Hematopoietic multipotent progenitor cell treated with erythropoietin and hydrocortisone succinate and interleukin-3 and kit ligand, for 6 days (in vitro differentiated cells): ENCODE data around the gene SERPINA1.
"Not testable (repeated sequence)": the region's sequence is repeated elsewhere in the genome, so short reads cannot be mapped to it uniquely, and the experiment has no call there.

ENCODE experiments used
- DNase-seq: peaks from one replicate; pipeline ENCODE4 v3.0.0-alpha.2; 2015

Gene SERPINA1

DNA sequence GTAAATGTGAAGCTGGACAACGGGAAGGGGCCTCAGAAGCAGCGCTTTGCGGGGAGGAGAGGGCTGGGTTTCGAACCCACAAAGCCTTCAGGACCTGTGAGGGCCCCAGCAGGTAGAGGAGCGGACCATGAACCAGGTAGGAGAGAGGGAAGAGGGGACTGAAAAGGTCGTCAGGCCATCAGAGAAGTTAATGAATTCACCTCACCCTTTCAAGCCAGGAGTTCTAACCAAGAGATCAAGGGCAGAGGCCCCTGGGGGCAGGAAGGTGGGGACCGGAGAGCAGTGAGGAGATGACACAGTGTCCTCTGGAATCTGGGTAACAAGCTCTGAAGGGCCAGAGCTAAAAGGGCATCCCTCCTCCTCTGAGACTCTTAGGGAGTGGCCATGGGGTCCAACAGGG lies 19.4 kb downstream of the SERPINA1 start:
- DNase-seq = no peak

GRCh38 chr14:94368243-94368590 lies 20.2 kb downstream of the SERPINA1 start:
- DNase-seq = no peak

DNA sequence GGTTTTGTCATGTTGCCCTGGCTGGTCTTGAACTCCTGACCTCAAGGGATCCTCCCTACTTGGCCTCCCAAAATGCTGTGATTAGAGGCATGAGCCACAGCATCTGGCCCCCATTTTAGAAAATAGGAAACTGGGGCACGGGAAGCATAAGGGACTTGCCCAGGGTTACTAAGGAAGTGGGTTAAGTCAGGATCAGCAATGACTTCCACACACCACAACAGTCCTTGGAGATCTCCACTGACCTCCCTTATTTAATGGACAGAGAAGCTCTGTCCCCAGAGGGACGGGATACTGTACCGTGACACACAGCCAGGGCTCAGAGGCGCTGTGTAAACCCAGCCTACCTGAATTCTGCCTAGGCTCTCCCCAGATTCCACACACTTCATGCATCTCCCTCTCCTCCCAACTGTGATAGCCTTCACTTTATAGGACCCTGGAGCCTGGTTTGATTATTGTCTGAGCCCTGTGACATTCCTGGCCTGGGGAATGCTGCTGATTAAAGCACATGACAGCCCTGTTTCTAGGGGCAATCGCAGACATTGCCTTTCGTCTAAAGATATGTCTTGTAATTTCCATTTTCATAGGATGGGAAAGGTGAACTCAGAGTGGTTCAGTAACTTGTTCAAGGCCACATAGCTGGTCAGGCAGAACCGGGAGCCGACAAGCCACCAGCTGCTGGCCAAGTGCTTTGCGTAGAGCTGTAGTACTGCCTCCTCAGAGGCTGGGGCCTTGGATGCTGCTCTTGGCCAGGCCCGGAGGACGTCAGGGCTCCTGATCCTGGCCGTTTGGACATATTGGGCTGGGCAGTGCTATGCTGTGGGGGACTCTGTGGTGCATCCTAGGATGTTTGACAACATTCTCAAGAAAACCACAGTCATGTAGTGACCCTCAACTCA lies 20.8 kb downstream of the SERPINA1 start:
- DNase-seq = no peak

DNA sequence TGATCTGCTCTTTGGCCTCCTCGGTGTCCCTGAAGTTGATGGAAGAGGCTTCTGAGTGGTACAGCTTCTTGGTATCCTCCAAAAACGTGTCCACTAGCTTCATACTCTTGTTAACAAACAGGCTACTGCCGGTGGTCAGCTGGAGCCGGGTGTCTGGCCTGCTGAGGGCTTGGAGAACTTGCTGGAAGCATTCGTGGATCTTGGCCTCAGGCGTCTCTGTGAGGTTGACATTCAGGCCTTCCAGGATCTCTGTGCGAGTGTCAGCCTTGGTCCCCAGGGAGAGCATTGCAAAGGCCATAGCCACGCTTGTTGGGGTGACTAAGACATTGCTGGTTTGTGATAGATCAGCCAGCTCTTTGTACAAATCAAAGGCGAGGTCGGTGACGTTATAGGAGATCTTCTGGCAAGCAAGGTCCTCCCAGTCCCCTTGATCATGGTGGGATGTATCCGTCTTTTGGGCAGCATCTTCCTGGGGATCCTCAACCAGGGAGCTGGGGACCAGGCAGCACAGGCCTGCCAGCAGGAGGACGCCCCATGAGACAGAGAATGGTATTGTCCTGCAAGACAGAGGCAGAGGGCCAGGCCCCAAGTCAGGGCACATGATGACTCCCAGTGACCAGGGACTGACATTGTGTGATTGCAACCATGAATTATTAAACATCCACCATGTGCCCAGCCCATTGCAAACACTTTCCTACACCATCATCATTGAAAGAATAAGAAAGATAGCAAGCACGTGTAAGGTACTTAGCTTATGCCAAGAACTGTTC lies 22.1 kb downstream of the SERPINA1 start, which contains the start of gene SERPINA2:
SERPINA2 (minus strand) TSS at position 553 of the 770 bp plus-strand sequence.
- DNase-seq = no peak

DNA sequence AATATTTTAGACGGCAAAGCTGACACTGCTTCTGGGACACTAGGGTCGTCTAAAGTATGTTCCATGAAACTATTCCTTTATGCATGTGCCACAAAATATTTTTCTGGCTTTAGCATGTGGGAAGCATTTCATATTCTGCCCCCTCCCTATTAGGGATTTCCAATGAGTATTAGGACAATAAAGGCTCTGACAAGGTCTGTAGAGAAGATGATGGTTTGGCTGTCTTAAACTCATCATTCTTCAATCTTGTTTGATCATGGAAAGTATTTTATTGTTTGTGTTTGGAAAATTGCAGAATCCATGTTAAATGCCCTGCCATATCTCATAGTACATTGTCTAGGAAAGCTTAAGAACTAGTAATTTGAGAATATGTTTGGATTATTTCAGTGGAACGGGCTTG lies 22.8 kb downstream of the SERPINA1 start:
- DNase-seq = no peak

GRCh38 chr14:94364964-94365363 lies 23.4 kb downstream of the SERPINA1 start:
- no peak for DNase-seq

GRCh38 chr14:94364037-94364436 lies 24.4 kb downstream of the SERPINA1 start:
- no peak for DNase-seq

DNA sequence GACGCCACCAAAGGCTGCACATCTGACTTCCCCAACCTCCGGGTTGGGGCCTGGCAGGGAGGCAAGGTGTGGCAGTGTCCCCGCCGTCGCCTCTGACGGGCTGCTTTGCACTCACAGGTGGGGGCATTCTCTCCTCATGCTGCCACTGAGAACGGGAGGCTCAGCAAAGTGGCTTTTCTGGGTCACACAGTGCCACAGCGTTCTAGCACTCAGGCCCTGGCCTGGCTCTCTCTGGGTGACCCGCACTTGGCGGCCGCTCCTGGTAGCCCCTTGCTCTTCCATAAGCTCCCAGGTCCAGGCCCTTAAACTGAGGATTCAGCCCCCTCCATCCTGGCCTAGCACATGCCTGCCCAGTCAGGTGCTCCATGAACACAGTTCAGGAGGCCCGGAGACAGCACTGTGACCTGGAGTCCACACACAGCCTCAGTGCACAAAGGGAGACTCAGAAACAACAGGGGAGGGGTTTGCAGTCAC lies 25.2 kb downstream of the SERPINA1 start:
- DNase-seq = no peak

- DNase-seq = no peak
These were observed 25.7 kb downstream of the SERPINA1 start for GRCh38 chr14:94362614-94363133.

- no peak for DNase-seq
These were observed 26.7 kb downstream of the SERPINA1 start for GRCh38 chr14:94361682-94362081.

DNA sequence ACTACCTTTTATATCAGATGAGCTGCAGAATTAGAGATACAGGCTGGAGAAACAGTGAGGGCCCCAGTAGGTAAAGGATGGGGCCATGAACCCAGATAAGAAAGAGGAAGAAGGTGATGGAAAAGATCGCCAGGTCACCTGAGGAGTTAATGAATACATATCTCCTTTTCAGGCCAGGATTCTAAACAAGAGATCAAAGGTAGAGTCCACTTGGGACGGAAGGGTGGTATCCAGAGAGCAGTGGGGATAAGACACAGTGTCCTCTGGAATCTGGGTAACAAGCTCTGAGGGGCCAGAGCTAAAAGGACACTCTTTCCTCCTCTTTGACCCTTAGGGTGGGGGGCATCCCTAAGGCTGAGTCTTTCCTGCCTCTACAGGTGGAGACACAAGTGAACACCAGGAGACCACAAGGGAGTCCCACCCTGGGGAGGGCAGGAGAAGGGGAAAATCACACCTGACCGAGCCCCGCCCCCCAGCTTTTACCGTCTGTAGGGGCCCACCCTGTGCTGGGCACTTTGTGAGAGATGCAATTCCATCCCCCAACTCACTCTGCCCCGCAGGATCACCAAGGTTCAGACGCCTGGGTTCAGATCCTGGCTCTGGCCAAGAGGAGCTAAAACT lies 27.3 kb downstream of the SERPINA1 start:
- no peak for DNase-seq

DNA sequence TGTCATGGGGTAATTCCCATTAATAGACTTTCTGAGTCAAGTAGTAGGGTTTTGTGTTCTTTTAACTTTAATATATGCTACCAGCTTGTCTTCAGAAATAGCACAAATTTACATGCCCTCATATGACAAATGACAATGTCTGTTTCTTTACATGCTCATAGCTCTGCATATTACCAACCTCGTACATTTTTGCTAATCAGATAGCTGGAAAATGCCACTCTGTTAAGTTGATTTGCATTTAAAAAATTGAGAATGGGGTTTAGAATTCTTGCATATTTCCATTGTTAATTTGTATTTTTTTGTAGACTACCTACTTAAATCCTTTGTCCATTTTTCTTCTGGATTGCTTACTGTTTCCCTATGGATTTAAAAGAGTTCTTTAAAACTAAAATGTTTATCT lies 31.2 kb downstream of the SERPINA1 start:
- no peak for DNase-seq

- no peak for DNase-seq
These were observed 31.9 kb downstream of the SERPINA1 start for GRCh38 chr14:94356379-94357056.

DNA sequence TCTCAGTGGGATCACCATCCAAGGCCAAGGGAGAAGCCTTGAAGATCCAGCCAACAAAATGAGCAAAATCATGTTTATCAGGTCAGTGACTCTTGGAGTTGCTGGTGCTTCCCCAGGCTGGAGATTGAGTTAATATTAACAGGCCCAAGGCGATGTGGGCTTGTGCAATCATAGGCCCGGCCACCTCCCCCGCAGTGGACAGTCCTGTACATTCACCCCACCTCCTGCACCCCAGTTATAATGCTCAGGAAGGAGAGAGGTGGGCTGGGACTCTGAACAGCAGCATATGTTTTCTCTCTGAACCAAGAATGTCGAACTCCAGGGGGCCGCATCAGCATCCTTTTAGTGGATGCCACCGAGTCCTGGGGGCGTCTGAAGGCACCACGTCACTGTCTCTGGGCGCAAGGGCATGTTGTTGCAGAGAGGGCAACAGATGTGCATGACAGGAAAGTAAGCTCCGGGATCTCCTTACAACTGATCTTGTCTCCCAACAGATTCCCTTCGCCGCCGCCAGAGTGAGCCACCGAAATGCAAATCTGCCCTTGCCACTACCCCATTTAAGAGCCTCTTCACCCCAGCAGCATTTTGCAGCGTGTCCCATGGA lies 33.1 kb downstream of the SERPINA1 start:
- peak; percentile 15 for DNase-seq

DNA sequence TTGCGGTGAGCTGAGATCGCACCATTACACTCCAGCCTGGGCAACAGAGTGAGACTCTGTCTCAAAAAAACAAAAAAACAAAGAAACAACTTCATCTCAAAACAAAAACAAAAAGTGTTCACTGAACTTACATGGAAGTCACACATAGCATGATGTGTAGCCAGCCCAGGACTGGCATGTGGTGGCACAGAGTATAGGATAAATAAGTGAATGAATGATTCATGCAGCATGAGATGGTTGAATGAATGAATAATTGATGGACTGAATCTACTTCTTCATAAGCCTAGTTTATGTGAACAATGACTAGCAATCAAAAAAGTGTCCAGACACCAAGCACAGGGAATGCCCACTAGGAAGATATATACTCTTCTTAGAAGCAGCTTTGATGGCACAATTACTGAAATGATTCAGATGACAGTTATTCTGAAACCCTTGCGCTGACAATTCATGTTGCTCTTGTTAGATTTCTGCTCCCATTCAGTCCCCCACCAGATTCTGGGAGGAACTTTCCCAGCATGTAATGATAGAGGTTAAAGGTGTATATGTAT lies 33.7 kb downstream of the SERPINA1 start:
- DNase-seq = no peak

DNA sequence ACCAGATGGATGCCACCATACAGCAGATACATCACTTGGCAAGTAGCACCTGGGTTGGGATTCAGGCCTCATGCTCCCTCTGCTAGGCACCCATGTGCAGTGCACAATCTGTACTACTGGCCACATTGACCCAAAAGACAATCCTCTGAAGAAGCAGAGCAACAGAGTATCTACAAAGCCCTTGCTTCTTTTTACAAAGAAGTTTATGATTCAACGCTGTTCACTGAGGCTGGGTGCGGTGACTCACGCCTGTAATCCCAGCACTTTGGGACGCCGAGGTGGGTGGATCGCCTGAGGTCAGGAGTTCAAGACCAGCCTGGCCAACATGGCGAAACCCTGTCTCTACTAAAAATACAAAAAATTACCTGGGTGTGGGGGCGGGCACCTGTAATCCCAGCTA lies 34.2 kb downstream of the SERPINA1 start:
- not testable (repeated sequence) for DNase-seq

DNA sequence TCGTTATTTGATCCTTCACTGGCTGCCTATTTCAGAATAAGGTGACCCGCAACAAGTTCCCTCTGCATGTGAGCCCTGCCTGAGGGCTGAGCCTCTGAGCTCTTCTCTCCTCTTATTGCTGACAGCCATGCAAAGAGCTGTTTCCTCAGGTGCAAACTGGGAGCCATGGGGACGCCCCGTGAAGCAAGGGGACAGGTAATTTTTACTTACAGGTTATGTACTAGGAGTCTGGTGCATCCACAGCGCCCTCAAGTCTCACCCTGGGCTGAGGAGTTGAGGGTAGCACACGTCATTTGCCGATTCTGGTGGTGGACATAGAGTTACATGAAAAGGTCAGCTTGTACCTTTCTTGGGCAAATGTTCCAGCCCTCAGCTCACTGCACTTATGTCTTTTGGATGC lies 39.1 kb downstream of the SERPINA1 start:
- DNase-seq = no peak

DNA sequence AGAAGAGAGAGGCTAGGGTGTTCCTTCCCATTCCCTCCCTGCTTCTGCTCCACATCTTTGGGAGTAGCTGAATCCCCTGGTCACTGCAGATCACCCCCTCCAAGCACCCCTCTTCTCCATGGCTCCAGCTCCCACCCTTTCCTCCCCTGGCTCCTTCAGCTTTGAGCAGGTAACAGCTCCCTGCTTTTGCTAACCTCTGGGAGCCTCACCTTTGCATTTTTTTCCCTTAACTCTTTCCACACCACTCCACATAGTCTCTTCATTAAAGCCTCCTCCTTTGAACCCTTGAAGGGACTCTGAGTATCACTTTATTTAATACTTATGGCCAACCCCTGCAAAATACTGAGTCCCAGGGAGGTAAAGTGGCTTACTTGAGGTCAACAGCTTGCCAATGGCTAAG lies 39.6 kb downstream of the SERPINA1 start:
- no peak for DNase-seq

GRCh38 chr14:94346841-94347240 lies 41.6 kb downstream of the SERPINA1 start:
- no peak for DNase-seq

GRCh38 chr14:94346065-94346786 lies 42.2 kb downstream of the SERPINA1 start:
- DNase-seq = not testable (repeated sequence)
